ENCODE results near the gene CEBPG.

Gene CEBPG

DNA sequence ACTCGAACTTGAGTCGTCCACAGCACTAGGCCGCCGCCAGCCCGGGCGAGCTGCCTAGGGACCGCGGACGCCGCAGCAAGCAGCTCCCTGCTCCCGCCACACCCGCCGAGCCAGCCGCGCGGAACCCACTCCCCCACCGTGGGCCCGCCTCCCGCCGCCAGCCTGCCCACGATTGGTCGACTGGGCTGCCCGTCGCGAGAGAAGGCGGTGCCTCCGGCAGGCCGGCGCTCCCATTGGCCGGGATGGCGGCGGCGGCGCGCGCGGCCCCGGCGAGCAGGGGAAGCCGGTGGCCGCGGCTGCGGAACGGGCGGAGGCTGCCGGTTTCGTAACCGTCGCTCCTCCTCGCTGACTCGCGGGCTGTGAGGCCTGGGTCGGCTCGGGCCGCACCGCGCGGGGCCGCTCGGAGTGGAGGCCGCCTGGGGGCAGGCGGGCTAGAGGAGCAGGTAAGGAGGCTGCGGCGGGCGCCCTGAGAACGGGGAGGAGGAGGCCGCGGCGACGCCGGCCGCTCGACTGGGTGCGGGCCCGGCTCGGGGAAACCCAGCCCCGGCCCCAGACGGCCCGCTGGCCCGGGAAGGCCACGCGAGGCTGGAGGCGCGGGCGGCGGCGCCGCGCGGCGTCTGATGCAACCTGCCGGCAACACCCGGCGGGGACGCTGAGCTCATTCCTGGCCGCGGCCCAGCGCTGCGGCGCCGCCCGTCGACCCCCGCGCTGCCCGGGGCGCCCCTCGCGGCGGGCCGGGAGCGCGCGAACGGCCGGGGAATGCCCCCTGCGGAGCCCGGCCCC, at the start of gene CEBPG:
CEBPG (plus strand) TSS at position 257 of the 783 bp plus-strand sequence. CDS start 5,531 bp downstream, outside the sequence.
- DNase-seq = peak; percentile 92 to 100 (median 96)
- intact Hi-C loops (cut with DNase I) = loop anchor here (2.0 to 10.0 kb wide), 2 partner anchors 71 to 199 kb away; partner anchors contain the start of gene CEBPA

DNA sequence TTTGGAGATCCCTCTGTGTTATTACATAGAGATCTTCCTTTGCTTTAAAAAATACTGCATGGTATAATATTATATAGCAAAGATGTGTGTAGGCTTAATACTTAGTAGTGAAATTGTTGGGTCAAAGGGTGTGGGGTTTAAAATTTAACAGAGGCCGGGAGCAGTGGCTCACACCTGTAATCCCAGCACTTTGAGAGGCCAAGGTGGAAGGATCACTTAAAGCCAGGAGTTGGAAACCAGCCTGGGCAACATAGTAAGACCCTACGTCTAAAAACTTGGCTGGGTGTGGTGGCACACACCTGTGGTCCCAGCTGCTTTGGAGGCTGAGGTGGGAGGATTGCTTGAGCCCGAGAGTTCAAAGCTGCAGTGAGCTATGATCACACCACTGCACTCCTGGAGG, 48.9 kb upstream of the CEBPG start:
- DNase-seq = no peak
- intact Hi-C loops (cut with DNase I) = no loop called here

- intact Hi-C loops (cut with DNase I) = no loop called here
- peak; percentile 24 to 89 (median 44) for DNase-seq
Observed at GRCh38 chr19:33325920-33326319, 47.6 kb upstream of the CEBPG start.

GRCh38 chr19:33329060-33329459, 44.4 kb upstream of the CEBPG start:
- DNase-seq = no peak
- intact Hi-C loops (cut with DNase I) = no loop called here

GRCh38 chr19:33329736-33330135, 43.8 kb upstream of the CEBPG start:
- DNase-seq = no peak
- intact Hi-C loops (cut with DNase I) = no loop called here

DNA sequence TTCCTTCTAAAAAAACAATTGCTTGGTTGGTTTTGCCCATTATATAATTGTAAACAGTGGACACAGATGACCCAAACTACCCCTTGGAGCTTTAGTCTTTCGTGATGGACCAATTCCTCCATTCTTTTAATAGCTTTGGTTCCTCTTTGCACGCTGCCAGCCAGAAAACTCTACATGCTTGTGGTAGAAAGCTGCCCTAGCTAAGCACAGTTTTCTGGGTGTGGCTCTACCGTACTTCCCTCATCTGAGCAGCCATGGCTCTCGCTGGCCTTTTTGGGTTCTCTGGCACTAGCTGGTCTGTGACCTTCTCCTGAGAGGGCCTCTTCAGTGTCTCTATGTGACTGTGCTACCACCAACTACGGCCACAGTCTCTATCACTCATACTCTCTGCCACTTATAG, 41.3 kb upstream of the CEBPG start:
- DNase-seq = no peak

GRCh38 chr19:33333151-33333550, 40.4 kb upstream of the CEBPG start:
- intact Hi-C loops (cut with DNase I) = no loop called here

More for the DNA sequence above, 41.3 kb upstream of the CEBPG start:
- intact Hi-C loops (cut with DNase I) = no loop called here

DNA sequence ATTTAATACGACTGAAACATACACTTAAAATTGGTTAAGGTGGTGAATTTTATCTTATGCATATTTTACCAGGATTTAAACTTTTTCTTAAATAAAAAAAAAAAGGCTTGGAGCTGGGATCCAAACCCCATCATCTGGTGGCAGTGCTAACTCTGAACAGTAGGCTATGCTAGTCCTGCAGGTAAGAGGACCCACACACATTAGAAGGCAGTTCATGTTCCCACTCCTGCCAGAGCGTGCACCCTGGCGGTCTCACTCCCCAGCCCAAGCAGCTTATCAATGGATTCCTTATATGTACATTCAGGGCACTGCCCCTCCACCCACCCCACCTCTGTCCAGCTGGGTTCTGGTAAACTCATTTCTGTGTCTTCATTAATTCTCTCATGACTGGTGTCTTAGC, 39.9 kb upstream of the CEBPG start:
- intact Hi-C loops (cut with DNase I) = no loop called here
- no peak for DNase-seq

More at GRCh38 chr19:33333151-33333550, 40.4 kb upstream of the CEBPG start:
- no peak for DNase-seq

DNA sequence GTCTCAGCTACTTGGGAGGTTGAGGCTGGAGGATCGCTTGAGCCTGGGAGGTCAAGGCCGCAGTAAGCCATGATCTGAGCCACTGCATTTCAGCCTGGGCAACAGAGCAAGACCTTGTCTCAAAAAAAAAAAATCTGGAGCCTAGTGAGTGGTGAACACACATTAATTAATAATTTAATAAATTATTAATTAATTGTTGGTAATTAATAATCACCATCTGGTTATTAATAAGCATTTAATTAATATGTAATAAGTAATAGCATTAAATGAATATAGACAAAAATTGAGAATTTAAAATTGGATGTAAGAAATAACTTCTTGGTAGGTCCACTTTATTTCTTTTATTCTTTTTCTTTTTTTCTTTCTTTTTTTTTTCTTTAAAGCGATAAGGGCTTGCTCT, 39.2 kb upstream of the CEBPG start:
- DNase-seq = no peak
- intact Hi-C loops (cut with DNase I) = no loop called here

DNA sequence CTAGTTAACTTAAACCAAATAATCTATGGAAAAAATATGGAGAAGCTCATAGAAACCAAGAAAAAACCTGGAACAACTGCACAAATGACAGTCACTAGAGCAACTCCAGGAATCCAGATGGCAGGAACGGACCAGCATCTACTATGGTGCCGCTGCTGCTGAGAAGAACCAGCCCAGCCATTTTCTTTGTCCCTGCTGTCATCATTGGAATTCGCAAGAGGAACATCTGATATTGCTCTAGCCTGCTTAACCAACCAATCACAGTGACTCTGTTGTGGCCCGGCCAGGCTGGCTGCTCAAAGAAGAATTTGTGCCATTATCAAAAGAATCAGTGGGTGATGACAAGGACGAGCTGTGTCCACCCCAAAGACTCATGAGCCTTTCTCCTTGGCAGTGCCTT, 38.1 kb upstream of the CEBPG start:
- intact Hi-C loops (cut with DNase I) = no loop called here
- no peak for DNase-seq

- intact Hi-C loops (cut with DNase I) = no loop called here
- no peak for DNase-seq
Observed at GRCh38 chr19:33339016-33339984, 34.2 kb upstream of the CEBPG start.

GRCh38 chr19:33340991-33341390, 32.5 kb upstream of the CEBPG start:
- intact Hi-C loops (cut with DNase I) = no loop called here
- DNase-seq = no peak

- DNase-seq = no peak
- intact Hi-C loops (cut with DNase I) = no loop called here
Observed at GRCh38 chr19:33343301-33343700, 30.2 kb upstream of the CEBPG start.

GRCh38 chr19:33343859-33344572, 29.5 kb upstream of the CEBPG start:
- DNase-seq = peak in 4 of 10 donors; percentile 13 to 85 (median 15)
- intact Hi-C loops (cut with DNase I) = no loop called here

GRCh38 chr19:33344573-33344925, 29.0 kb upstream of the CEBPG start:
- DNase-seq = no peak
- intact Hi-C loops (cut with DNase I) = no loop called here

DNA sequence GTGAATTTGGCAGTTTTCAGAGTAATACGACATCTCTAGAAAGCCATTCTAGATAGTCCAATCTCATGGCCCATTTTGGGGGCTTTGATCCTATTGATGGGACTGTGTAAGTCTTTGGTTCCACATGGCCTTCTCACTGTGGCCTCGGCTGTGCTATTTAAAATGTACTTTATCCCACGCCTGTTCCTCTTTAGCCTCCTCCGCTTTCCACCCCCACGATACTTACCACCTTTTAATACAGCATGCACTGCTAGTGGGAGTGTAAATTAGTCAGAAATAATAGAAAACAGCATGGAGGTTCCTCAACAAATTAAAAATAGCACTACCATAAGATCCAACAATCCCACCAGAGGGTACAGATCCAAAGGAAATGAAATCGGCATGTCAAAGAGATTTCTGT, 28.3 kb upstream of the CEBPG start:
- no peak for DNase-seq
- intact Hi-C loops (cut with DNase I) = no loop called here

GRCh38 chr19:33346665-33347064, 26.8 kb upstream of the CEBPG start:
- intact Hi-C loops (cut with DNase I) = no loop called here
- no peak for DNase-seq

GRCh38 chr19:33347300-33347699, 26.2 kb upstream of the CEBPG start:
- intact Hi-C loops (cut with DNase I) = no loop called here
- DNase-seq = no peak

GRCh38 chr19:33348301-33349010, 25.1 kb upstream of the CEBPG start:
- no peak for DNase-seq
- intact Hi-C loops (cut with DNase I) = no loop called here

All from posterior cingulate gyrus (tissue), 11 donors.